IMR-90 (cell line): ENCODE results near the gene C1QTNF12.

Experiments used
- BHLHE40 ChIP-seq: fragments of 150-350 bp; IDR thresholded peaks from 2 replicates; pipeline ENCODE4 v1.6.1; 2016; ENCODE audit warnings: mild to moderate bottlenecking, low read depth, low read length
- CEBPB ChIP-seq: IDR thresholded peaks from 2 replicates; pipeline ENCODE4 v1.6.1; 2012; ENCODE audit warnings: low read depth, low read length, improper control_type of control experiment
- CHD1 ChIP-seq: IDR thresholded peaks from 2 replicates; pipeline ENCODE4 v1.6.1; 2012; ENCODE audit warnings: low read depth, low read length, improper control_type of control experiment
- FOS ChIP-seq: fragments of 150-350 bp; IDR thresholded peaks from 2 replicates; pipeline ENCODE4 v1.6.1; 2016; ENCODE audit warnings: low read depth, low read length
- MAFK ChIP-seq: IDR thresholded peaks from 2 replicates; pipeline ENCODE4 v1.6.1; 2012; ENCODE audit warnings: low read depth, low read length, improper control_type of control experiment
- MXI1 ChIP-seq: IDR thresholded peaks from 2 replicates; pipeline ENCODE4 v1.6.1; 2012; ENCODE audit warnings: low read depth, mild to moderate bottlenecking, low read length, moderate library complexity, borderline replicate concordance
- POLR2A ChIP-seq: IDR thresholded peaks from 2 replicates; pipeline ENCODE4 v1.6.1; 2012; ENCODE audit warnings: mild to moderate bottlenecking, low read depth, low read length
- RFX5 ChIP-seq: IDR thresholded peaks from 2 replicates; pipeline ENCODE4 v1.8.0; 2012; ENCODE audit warnings: low read depth, mild to moderate bottlenecking, low read length, moderate library complexity
- SMC3 ChIP-seq: fragments of 150-350 bp; IDR thresholded peaks from 2 replicates; pipeline ENCODE4 v1.6.1; 2016; ENCODE audit warnings: low read depth, mild to moderate bottlenecking, antibody characterized with exemption, low read length, moderate library complexity
- USF2 ChIP-seq: fragments of 150-350 bp; IDR thresholded peaks from 2 replicates; pipeline ENCODE4 v1.6.1; 2017; ENCODE audit warnings: mild to moderate bottlenecking, antibody characterized with exemption, low read length, low read depth
- TF ChIP-seq, protein P1 (sequence below): conservative IDR thresholded peaks from 2 replicates; pipeline ENCODE4 v1.5.1; 2012; ENCODE audit warnings: mild to moderate bottlenecking, low read depth, low read length, improper control_type of control experiment
- TF ChIP-seq, protein P2 (sequence below): fragments of 150-350 bp; IDR thresholded peaks from 2 replicates; pipeline ENCODE4 v1.6.1; 2016; ENCODE audit warnings: low read depth, mild to moderate bottlenecking, low read length, moderate library complexity, borderline replicate concordance

DNA sequence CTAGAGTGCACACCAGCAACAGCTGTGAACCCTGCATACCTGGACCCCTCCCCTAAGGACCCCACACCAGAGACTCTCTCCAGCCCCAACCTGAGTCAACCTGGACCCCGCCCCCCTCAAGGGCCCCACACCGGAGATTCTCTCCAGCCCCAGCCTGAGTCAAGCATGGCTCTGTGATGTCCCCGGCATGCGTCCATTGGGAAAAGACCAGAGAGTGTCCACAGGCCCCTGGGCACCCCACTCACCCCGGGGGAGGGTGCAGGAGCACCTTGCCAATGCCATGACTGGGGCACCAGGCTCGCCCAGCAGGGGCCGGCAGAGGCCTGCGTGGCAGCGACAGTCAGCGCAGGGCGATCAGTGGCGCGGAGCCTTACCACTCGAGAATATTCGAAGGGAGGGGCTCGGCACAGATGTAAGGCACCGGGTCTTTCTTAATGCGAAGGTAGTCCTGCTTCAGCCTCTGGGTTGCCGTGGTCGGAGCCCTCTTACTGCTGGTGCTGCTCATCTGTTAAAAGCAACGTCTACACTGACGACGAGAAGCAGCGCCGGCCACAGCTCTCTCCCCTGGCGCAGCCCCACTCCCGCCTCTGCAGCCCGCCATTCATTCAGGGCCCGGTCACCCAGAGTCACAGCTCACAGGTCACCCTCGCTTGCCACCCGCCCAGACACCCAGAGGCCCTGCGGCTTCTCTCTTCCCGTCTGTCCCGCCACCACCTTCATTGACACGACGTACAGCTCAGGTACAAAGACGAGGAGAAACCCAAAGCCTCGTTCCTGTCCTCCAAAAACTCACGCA, 21.2 kb upstream of the C1QTNF12 start:
- TF ChIP-seq, protein P1, sequence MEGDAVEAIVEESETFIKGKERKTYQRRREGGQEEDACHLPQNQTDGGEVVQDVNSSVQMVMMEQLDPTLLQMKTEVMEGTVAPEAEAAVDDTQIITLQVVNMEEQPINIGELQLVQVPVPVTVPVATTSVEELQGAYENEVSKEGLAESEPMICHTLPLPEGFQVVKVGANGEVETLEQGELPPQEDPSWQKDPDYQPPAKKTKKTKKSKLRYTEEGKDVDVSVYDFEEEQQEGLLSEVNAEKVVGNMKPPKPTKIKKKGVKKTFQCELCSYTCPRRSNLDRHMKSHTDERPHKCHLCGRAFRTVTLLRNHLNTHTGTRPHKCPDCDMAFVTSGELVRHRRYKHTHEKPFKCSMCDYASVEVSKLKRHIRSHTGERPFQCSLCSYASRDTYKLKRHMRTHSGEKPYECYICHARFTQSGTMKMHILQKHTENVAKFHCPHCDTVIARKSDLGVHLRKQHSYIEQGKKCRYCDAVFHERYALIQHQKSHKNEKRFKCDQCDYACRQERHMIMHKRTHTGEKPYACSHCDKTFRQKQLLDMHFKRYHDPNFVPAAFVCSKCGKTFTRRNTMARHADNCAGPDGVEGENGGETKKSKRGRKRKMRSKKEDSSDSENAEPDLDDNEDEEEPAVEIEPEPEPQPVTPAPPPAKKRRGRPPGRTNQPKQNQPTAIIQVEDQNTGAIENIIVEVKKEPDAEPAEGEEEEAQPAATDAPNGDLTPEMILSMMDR, result no peak
- TF ChIP-seq USF2, result no peak
- TF ChIP-seq POLR2A, result no peak
- TF ChIP-seq, protein P2, sequence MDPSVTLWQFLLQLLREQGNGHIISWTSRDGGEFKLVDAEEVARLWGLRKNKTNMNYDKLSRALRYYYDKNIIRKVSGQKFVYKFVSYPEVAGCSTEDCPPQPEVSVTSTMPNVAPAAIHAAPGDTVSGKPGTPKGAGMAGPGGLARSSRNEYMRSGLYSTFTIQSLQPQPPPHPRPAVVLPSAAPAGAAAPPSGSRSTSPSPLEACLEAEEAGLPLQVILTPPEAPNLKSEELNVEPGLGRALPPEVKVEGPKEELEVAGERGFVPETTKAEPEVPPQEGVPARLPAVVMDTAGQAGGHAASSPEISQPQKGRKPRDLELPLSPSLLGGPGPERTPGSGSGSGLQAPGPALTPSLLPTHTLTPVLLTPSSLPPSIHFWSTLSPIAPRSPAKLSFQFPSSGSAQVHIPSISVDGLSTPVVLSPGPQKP, result no peak
- TF ChIP-seq MAFK, result no peak
- no peak for TF ChIP-seq FOS
- no peak for TF ChIP-seq SMC3
- TF ChIP-seq RFX5, result no peak
- TF ChIP-seq MXI1, result no peak
- TF ChIP-seq CHD1, result no peak
- TF ChIP-seq BHLHE40, result no peak
- TF ChIP-seq CEBPB, result no peak
